HG03039 (cell line): ENCODE data around the gene TUBB1.
"Not testable (repeated sequence)": the region's sequence is repeated elsewhere in the genome, so short reads cannot be mapped to it uniquely, and the experiment has no call there.

Experiments used
- ATAC-seq: cut with Tn5 transposase; IDR thresholded peaks from one replicate; pipeline ENCODE4 v1.9.1; 2021; ENCODE audit warnings: mild to moderate bottlenecking, moderate library complexity; ENCODE audit not compliant: unreplicated experiment

Gene TUBB1

GRCh38 chr20:59005523-59006166 lies 13.6 kb upstream of the TUBB1 start:
- no peak for ATAC-seq

GRCh38 chr20:59006167-59006863 lies 12.9 kb upstream of the TUBB1 start:
- no peak for ATAC-seq

GRCh38 chr20:59006864-59007664 lies 12.2 kb upstream of the TUBB1 start, which contains the start of gene CTSZ:
TSS of gene CTSZ (minus strand) at chr20:59007254. CDS start at chr20:59007128, 126 bp downstream.
- ATAC-seq: peak; percentile 32

GRCh38 chr20:59007665-59008511 lies 11.3 kb upstream of the TUBB1 start:
- peak; percentile 30 for ATAC-seq

GRCh38 chr20:59008715-59009336 lies 10.4 kb upstream of the TUBB1 start:
- ATAC-seq: no peak

- ATAC-seq: no peak
Measured at GRCh38 chr20:59010321-59010994, 8.8 kb upstream of the TUBB1 start.

GRCh38 chr20:59010995-59011873 lies 8.0 kb upstream of the TUBB1 start:
- ATAC-seq: no peak

- not testable (repeated sequence) for ATAC-seq
Measured at GRCh38 chr20:59011874-59012157, 7.4 kb upstream of the TUBB1 start.

- no peak for ATAC-seq
Measured at GRCh38 chr20:59013031-59013951, 5.9 kb upstream of the TUBB1 start.

- ATAC-seq: no peak
Measured at GRCh38 chr20:59013959-59014608, 5.1 kb upstream of the TUBB1 start.

- no peak for ATAC-seq
Measured at GRCh38 chr20:59014680-59015389, 4.4 kb upstream of the TUBB1 start.

GRCh38 chr20:59015411-59015810 lies 3.8 kb upstream of the TUBB1 start:
- no peak for ATAC-seq

GRCh38 chr20:59015812-59016711 lies 3.2 kb upstream of the TUBB1 start:
- ATAC-seq: no peak

- no peak for ATAC-seq
Measured at GRCh38 chr20:59016795-59017492, 2.3 kb upstream of the TUBB1 start.
